ENCODE measurements around the gene SETD7.

Gene SETD7

GRCh38 chr4:139550724-139551429, 5.1 kb downstream of the SETD7 start:
- no peak for DNase-seq (ENCODE audit: low spot score)

DNA sequence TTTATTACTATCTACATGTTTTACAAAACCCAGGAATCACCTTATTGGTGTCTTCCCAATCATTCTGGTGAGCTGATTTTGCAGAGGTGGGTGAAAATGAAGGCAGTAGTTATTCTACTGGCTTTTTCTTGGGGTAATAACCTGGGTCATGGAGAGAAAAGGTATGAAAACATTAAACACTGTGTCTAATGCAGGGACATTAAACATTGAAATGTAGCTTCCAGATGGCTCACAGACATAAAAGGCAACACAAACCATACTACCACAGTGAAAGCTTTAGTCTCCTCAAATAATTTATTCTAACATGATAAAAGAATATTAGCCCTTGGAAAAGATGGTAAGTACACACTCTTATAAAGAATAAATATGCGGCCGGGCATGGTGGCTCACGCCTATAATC, 8.0 kb downstream of the SETD7 start:
- no peak for DNase-seq (ENCODE audit: low spot score)

- DNase-seq (ENCODE audit: low spot score), result no peak
Observed at GRCh38 chr4:139540632-139541031, 15.4 kb downstream of the SETD7 start.

GRCh38 chr4:139540161-139540560, 15.9 kb downstream of the SETD7 start:
- DNase-seq (ENCODE audit: low spot score), result no peak

GRCh38 chr4:139537292-139537691, 18.7 kb downstream of the SETD7 start:
- no peak for DNase-seq (ENCODE audit: low spot score)

DNA sequence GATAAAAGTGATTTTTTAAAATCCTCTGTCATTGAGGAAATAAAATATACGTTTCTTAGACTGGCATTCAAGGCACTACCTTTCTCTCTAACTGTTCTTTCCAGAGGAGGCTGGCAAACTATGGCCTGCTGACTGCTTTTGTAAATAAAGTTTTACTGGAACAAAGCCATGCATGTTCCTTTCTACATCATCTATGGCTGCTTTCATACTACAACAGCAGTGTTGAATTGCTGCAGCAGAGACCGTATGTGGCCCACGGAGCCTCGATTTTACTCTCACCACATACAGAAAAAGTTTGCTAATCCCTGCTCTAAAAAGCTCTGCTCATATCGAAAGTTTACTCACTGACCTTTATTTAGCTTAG, 20.2 kb downstream of the SETD7 start:
- DNase-seq (ENCODE audit: low spot score), result no peak

GRCh38 chr4:139535228-139535870, 20.7 kb downstream of the SETD7 start:
- no peak for DNase-seq (ENCODE audit: low spot score)

DNA sequence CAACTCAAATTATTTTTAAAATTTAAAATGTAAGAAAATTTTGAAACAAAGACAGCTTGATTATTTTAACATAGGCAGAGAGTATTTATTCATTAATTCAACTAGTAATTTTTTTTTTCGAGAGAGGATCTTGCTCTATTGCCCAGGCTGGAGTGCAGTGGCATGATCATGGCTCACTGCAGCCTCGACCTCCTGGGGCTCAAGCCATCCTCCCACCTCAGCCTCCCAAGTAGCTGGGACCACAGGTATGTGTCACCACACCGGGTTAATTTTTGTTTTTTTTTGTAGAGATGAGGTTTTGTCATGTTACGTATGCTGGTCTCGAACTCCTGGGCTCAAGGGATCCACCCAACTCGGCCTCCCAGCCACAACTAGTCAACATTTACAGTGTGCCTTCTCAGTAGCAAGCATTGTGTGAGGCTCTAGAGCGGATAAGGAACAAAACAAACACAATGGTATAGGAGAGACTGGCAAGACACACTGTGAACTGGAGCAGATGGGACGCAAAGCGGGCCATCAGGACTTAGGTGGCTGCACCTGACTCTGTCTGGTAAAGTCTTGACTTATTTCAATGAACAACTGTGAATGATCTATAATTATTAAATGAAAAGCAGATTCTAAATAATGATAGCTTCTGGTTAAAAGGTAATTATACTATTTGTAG, 21.6 kb downstream of the SETD7 start:
- DNase-seq (ENCODE audit: low spot score), result no peak

GRCh38 chr4:139533511-139533910, 22.5 kb downstream of the SETD7 start:
- no peak for DNase-seq (ENCODE audit: low spot score)

DNA sequence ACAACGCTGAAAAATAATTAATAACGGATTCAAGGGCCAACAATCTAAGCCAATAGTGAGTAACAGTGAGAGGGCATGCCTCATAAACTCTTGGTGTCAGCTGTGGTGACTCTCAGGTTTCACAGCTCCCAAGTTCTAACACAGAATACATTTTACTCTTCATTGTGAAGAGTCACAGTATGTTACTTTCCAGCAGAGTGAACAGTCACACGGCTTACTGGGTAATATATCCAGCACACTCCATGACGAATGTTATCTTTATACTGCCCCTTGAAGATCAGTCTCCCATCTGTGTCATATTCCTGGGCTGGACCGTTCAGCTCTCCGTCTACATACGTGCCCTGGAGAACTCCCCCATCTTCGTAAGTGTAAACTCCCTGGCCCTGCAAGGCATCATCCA, 23.1 kb downstream of the SETD7 start:
- no peak for DNase-seq (ENCODE audit: low spot score)

DNA sequence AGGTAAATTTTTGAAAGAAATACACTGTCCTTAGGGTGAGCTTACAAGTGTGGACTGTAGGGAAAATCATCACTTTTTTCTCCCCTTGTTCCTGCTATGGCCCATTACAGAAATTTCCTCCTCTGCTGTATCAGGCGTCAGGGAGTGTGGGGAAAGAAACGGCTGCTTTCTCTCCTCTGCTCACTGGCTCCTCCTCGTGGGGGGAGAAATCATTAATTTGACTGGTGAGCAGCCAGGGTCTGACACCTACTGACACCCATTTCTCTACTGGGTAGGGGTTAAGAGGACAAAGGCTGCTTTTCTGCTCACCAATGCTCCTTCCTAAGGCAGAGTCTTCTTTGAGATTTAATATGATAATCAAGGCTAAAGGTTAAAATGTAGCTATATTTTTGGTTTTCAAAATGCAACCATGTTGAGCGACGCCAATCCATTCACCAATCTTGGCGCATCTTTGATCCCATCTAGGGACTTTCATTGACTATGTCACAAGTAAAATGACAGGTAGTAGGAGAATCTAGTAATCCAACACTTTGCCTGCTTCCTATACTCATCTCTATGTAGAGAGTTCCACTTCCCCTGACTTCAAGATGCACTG, 25.1 kb downstream of the SETD7 start:
- DNase-seq (ENCODE audit: low spot score), result peak; percentile 90

- DNase-seq (ENCODE audit: low spot score), result no peak
Observed at GRCh38 chr4:139528377-139529005, 27.5 kb downstream of the SETD7 start.

DNA sequence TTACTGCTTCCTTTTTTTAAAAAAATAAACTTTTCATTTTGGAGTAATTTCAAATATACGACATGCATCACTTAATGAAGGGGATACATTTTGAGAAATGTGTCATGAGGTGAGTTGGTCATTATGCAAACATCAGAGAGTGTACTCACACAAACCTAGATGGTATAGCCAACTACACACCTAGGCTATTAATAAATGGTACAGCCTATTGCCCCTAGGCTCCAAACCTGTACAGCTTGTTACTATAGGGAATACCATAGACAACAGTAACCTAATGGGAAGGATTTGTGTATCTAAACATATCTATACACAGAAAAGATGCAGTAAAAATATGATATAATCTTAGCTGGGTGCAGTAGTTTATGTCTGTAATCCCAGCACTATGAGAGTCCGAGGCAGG, 29.1 kb downstream of the SETD7 start:
- no peak for DNase-seq (ENCODE audit: low spot score)

DNA sequence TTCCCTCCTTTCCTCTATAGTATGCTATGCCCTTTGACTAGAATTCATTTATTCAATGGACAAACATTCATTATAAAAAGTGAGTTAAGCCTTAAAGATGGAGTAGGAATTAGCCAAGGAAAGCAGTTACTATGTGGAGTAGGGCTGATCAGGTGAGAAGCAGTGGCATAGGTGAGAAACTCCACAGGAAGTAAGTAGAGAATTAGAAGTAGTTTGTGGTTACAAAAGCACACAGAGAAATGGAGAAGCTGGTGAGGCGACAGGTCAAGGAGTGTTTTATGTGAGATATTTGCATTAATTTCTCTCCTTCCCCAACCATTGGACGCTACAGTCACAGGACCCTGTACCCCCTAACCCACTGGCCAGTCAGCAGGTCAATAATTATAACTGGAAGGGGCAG, 30.6 kb downstream of the SETD7 start:
- no peak for DNase-seq (ENCODE audit: low spot score)

DNA sequence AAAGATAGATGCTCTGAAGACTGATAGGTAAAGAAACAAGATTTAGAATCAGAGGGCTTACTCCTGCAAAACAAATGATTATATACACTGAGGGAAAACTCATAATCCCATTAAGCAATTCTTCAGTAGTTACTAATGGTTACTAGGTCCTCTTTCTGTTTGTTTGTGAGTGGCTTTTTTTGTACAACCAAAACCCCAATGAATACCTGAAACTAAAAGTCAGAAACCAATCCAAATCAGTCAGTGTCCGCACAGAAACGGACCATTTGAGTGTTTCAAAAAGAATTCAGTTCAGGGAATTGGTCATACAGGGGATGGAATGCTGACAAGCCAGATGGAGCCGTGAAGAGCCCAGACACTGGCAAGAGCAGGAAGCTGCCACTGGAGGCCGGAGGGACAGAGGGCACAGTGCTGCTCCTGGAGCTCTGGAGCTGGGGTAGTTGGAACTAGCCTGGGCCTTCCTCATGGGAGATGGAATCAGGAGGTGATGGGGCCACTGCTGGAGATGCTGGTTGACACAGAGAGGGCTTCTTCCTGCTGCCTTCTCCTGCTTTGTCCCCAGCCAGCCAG, 31.9 kb downstream of the SETD7 start:
- no peak for DNase-seq (ENCODE audit: low spot score)

DNA sequence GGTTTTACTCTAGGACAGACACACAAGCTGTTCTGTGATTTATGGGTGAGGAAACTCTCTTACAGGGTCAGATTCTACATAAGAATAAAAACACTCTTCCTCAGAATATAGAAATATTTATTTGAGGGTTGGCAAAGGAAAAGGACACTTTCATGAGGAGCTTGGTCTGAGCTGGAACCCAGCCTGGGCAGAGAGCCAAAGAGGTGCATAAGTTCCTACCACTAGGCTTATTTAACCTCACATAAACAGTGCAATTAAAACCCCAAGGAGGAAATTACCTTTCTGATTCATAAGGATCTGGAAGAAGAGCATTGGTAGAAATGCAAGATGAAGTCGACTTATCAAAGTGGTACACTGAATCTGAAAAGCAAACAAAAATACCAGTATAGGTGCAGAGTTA, 32.9 kb downstream of the SETD7 start:
- DNase-seq (ENCODE audit: low spot score), result no peak

- no peak for DNase-seq (ENCODE audit: low spot score)
Observed at GRCh38 chr4:139522457-139522856, 33.6 kb downstream of the SETD7 start.

DNA sequence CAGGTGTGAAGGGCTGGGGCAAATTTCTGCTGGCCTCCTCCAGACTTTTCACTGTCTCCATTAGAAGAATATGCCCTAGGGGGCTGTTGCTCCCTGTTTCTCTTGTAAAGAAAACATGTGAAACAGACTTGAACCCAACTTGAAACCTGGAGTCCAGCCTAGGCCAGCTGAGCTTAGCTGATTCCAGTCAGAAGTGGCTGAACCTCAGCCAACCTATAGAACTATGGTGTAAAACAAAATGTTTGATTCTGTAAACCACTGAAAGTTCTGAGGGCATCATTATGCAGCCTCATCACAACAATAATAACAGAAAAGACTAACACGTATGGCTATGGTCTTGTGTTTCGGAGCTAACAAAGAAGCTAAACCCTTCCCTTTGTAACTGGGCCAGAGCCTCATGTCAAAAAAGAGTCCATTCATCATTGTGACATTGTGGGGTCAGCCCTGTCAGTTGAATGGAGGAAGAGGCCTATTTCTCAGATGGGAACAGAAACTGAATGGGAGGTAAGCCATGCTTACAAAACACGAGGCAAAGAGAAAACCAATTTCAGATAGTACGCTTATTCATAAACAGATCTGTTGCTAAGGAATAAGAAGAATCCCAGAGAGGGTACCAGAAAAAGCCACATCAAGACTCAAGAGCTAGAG, 34.1 kb downstream of the SETD7 start:
- DNase-seq (ENCODE audit: low spot score), result no peak

GRCh38 chr4:139515531-139515958, 40.5 kb downstream of the SETD7 start:
- no peak for DNase-seq (ENCODE audit: low spot score)

DNA sequence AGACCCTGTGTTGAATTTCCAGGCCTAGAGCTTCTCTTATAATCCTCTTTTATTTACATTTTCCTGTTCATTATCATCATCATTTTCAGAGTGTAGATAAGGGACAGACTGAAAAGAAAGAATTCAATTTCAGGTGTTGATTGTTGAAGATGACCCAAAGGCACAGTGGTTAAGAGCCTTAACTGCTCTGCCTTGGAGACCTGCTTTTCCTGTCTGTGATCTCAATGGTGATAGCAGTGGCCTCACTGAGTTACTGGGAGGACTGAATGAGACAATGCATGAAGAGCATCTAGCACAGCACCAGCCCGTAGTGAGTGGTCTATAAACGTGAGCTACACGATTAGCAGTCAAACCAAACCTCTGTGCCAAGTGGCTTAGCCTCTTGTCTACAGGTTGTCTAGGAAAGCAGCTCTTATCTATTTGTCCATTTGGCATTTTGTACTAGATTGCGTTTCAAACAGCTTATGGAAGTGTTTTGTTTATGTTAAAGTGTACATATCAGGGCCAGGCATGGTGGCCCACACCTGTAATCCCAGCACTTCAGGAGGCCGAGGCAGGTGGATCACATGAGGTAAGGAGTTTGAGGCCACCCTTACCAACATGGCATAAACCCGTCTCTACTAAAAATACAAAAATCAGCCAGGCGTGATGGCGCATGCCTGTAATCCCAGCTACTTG, 41.5 kb downstream of the SETD7 start:
- no peak for DNase-seq (ENCODE audit: low spot score)

DNA sequence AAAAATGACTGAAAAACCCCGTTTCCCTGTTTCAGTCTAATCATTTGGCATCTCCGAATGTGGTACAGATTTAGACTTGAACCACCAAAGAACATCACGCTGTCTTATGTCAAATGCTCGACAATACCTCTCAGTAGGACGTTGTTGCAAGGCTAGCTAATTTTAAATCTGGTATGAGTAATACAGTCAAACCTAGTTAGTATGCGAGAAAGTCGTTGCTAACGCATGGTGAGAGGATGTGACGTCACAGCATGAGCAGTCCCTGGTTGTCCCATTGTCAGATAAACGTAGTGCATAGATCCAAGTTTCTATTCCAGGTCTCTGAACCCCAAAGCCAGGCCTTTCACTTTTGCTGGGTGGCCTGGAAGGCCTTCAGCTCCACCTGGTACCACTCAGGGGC, 44.7 kb downstream of the SETD7 start:
- DNase-seq (ENCODE audit: low spot score), result peak; percentile 14

All from COLO829 (cell line).